KOPT-K1 (cell line): ENCODE results near the gene FN3K.

Experiments
- H3K27ac ChIP-seq: fragments of 200-600 bp; sonication (generic); 2 replicates; pipeline ENCODE4 v1.5.1; 2016; ENCODE audit warnings: antibody characterized with exemption, mild to moderate bottlenecking, low read depth, low read length; ENCODE audit not compliant: poor library complexity, severe bottlenecking
- H3K36me3 ChIP-seq: fragments of 200-600 bp; sonication (generic); 2 replicates; pipeline ENCODE4 v1.5.1; 2017; ENCODE audit warnings: antibody characterized with exemption, mild to moderate bottlenecking, low read length, moderate library complexity; ENCODE audit not compliant: insufficient read depth
- H3K9me3 ChIP-seq: fragments of 200-600 bp; sonication (generic); 2 replicates; pipeline ENCODE4 v1.5.1; 2017; ENCODE audit warnings: antibody characterized with exemption, low read length, mild to moderate bottlenecking; ENCODE audit not compliant: insufficient read depth, poor library complexity, severe bottlenecking

The FN3K gene

GRCh38 chr17:82787081-82787848 is 51.9 kb downstream of the FN3K start:
- Histone ChIP-seq H3K27ac (no peak overlapping the region), H3K36me3 (peaks cover 78% of the 10 kb centered on the region), H3K9me3 (no peaks in the 10 kb centered on the region)

GRCh38 chr17:82788206-82789001 is 53.0 kb downstream of the FN3K start:
- no peak overlapping the region for H3K27ac ChIP-seq
- peaks cover 78% of the 10 kb centered on the region for H3K36me3 ChIP-seq
- no peaks in the 10 kb centered on the region for H3K9me3 ChIP-seq

GRCh38 chr17:82789051-82789592 is 53.7 kb downstream of the FN3K start:
- Histone ChIP-seq H3K9me3 (no peaks in the 10 kb centered on the region), H3K27ac (no peak overlapping the region), H3K36me3 (peaks cover 77% of the 10 kb centered on the region)

- Histone ChIP-seq H3K36me3 (peaks cover 77% of the 10 kb centered on the region), H3K27ac (no peak overlapping the region), H3K9me3 (no peaks in the 10 kb centered on the region)
Observed at GRCh38 chr17:82789806-82790205, 54.4 kb downstream of the FN3K start.

- H3K9me3 ChIP-seq: no peaks in the 10 kb centered on the region
- peaks cover 81% of the 10 kb centered on the region for H3K36me3 ChIP-seq
- no peak overlapping the region for H3K27ac ChIP-seq
Observed at GRCh38 chr17:82790391-82790790, 55.0 kb downstream of the FN3K start.

- Histone ChIP-seq H3K36me3 (peaks cover 81% of the 10 kb centered on the region), H3K9me3 (no peaks in the 10 kb centered on the region), H3K27ac (no peak overlapping the region)
Observed at GRCh38 chr17:82791532-82791931, 56.1 kb downstream of the FN3K start.

GRCh38 chr17:82793974-82794630 is 58.7 kb downstream of the FN3K start:
- no peaks in the 10 kb centered on the region for H3K9me3 ChIP-seq
- peaks cover 91% of the 10 kb centered on the region for H3K36me3 ChIP-seq
- H3K27ac ChIP-seq: no peak overlapping the region

GRCh38 chr17:82794781-82795482 is 59.5 kb downstream of the FN3K start:
- H3K36me3 ChIP-seq: peaks cover 91% of the 10 kb centered on the region

GRCh38 chr17:82795615-82796014 is 60.2 kb downstream of the FN3K start:
- Histone ChIP-seq H3K9me3 (no peaks in the 10 kb centered on the region), H3K36me3 (peaks cover 91% of the 10 kb centered on the region), H3K27ac (no peak overlapping the region)

More at GRCh38 chr17:82794781-82795482, 59.5 kb downstream of the FN3K start:
- no peak overlapping the region for H3K27ac ChIP-seq
- no peaks in the 10 kb centered on the region for H3K9me3 ChIP-seq

- Histone ChIP-seq H3K27ac (no peak overlapping the region), H3K36me3 (peaks cover 91% of the 10 kb centered on the region), H3K9me3 (peaks cover 9% of the 10 kb centered on the region)
Observed at GRCh38 chr17:82797061-82797460, 61.6 kb downstream of the FN3K start.

GRCh38 chr17:82798752-82799151 is 63.3 kb downstream of the FN3K start:
- H3K36me3 ChIP-seq: peaks cover 77% of the 10 kb centered on the region
- peaks cover 9% of the 10 kb centered on the region for H3K9me3 ChIP-seq
- H3K27ac ChIP-seq: no peak overlapping the region

GRCh38 chr17:82799591-82799990 is 64.2 kb downstream of the FN3K start:
- Histone ChIP-seq H3K27ac (no peak overlapping the region), H3K9me3 (peaks cover 9% of the 10 kb centered on the region), H3K36me3 (peaks cover 69% of the 10 kb centered on the region)
